Kidney (tissue), 14 donors: Measurements from ENCODE around the gene CFAP58. TPM values are rescaled to one million over a fixed set of nuclear protein-coding genes. Genes with fewer than 3 reads are reported as not detected.

ENCODE experiments used
- DNase-seq, 5 donors: peaks; one replicate each; pipeline ENCODE4 v3.0.0-alpha.2; 2013 to 2020
- FAIRE-seq: peaks from 2 replicates; lab custom pipeline; 2012; peaks lifted over from hg19 to GRCh38; lab: Jason Lieb, UNC
- H3K27ac ChIP-seq, 2 donors: one replicate each; pipeline ENCODE4 v1.7.0; 2013; ENCODE audit warnings: low read depth in 2 of 2, low read length in 2 of 2, inconsistent platforms in 1 of 2
- H3K27me3 ChIP-seq: one replicate; pipeline ENCODE4 v1.7.1; 2013; ENCODE audit warnings: low read length, inconsistent platforms; ENCODE audit not compliant: control insufficient read depth, insufficient read depth
- H3K36me3 ChIP-seq, 3 donors: one replicate each; pipeline versions ENCODE4 v1.7.0 to v1.7.1; 2013; ENCODE audit warnings: low read length in 3 of 3, control low read depth in 1 of 3, inconsistent platforms in 1 of 3; ENCODE audit not compliant: insufficient read depth in 3 of 3, control insufficient read depth in 2 of 3
- H3K4me1 ChIP-seq, 3 donors: one replicate each; pipeline versions ENCODE4 v1.7.0 to v1.7.1; 2013; ENCODE audit warnings: low read length in 3 of 3, inconsistent platforms in 1 of 3, low read depth in 1 of 3; ENCODE audit not compliant: control insufficient read depth in 2 of 3, insufficient read depth in 2 of 3
- H3K4me3 ChIP-seq, 3 donors: one replicate each; pipeline versions ENCODE4 v1.7.0 to v1.8.1; 2013; ENCODE audit warnings: low read length in 3 of 3, control low read depth in 1 of 3, inconsistent platforms in 1 of 3
- H3K9ac ChIP-seq, 3 donors: one replicate each; pipeline versions ENCODE4 v1.7.0 to v1.7.1; 2013; ENCODE audit warnings: low read length in 3 of 3, control low read depth in 1 of 3, inconsistent platforms in 1 of 3
- H3K9me3 ChIP-seq, 3 donors: one replicate each; pipeline versions ENCODE4 v1.7.0 to v1.7.1; 2013; ENCODE audit warnings: low read length in 3 of 3, control low read depth in 1 of 3, inconsistent platforms in 1 of 3; ENCODE audit not compliant: control insufficient read depth in 2 of 3, insufficient read depth in 1 of 3
- intact Hi-C: fragments of 100-400 bp; cut with DNase I; formaldehyde crosslinking; loops from one replicate; pipeline ENCODE4 v1.11.1; 2022
- polyA plus RNA-seq: library from polyadenylated mRNA; stranded (reverse); fragments of 350-450 nt; fragmentation: Illumina TruSeq; extraction: RNeasy Lipid Tissue Mini Kit (QIAGEN cat#74804); gene quantifications from one replicate; pipeline ENCODE4 v1.2.3, GENCODE V29; 2014; ENCODE audit warnings: low read depth, low replicate concordance; ENCODE audit not compliant: insufficient read depth
- total RNA-seq: library from RNA; stranded (reverse); fragmentation: NEBNext Ultra II Directional; extraction: Animal tissue kit (Norgen Biotek cat#: 25700); gene quantifications from one replicate; pipeline ENCODE4 v1.2.1, GENCODE V29; 2021
- TF ChIP-seq, protein P1 (sequence below): IDR thresholded peaks from 3 replicates; pipeline ENCODE4 v1.5.1; 2012; ENCODE audit warnings: mild to moderate bottlenecking, moderate library complexity, borderline replicate concordance; ENCODE audit not compliant: insufficient read depth; ENCODE audit errors: extremely low read depth
- donor health status: control.
- donor health status: control.
- donor health status: control.
- donor health status: control.
- donor health status: control.
- donor health status: DM: yes; HTN: yes; CAD: no.
- donor health status: Normal renal cell carcinoma (clear cell type).

CFAP58 gene
- total and polyA plus RNA-seq, 2 donors from 2014 or later, result 0.19 to 0.35 TPM

DNA sequence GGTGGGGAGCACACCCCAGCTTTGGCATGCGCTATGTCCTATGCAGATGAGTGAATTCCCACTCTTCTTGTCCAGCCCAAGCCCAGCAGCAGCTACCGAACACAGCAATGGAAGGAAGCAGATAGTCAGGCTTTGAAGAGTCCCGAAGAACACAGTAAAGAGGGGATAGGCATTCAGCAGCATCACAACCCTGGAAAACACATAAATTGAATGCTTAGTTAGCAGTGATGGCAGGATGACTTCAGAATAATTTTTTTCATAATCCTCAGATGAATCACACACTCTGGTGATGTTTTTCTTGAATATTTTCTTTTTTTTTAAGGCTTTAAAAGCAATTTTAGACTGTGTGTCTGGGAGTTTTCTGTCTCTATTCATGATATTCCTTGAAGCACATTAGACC is 95.8 kb downstream of the CFAP58 start:
- no peaks in the 10 kb centered on the region for H3K9me3 ChIP-seq
- H3K36me3 ChIP-seq, result no peaks in the 10 kb centered on the region
- H3K4me1 ChIP-seq, result no peaks in the 10 kb centered on the region
- no peak overlapping the region for H3K27ac ChIP-seq
- H3K9ac ChIP-seq, result no peak overlapping the region
- no peak for DNase-seq
- no peaks in the 10 kb centered on the region for H3K27me3 ChIP-seq
- FAIRE-seq, result no peak
- no peak overlapping the region for H3K4me3 ChIP-seq
- TF ChIP-seq, protein P1, sequence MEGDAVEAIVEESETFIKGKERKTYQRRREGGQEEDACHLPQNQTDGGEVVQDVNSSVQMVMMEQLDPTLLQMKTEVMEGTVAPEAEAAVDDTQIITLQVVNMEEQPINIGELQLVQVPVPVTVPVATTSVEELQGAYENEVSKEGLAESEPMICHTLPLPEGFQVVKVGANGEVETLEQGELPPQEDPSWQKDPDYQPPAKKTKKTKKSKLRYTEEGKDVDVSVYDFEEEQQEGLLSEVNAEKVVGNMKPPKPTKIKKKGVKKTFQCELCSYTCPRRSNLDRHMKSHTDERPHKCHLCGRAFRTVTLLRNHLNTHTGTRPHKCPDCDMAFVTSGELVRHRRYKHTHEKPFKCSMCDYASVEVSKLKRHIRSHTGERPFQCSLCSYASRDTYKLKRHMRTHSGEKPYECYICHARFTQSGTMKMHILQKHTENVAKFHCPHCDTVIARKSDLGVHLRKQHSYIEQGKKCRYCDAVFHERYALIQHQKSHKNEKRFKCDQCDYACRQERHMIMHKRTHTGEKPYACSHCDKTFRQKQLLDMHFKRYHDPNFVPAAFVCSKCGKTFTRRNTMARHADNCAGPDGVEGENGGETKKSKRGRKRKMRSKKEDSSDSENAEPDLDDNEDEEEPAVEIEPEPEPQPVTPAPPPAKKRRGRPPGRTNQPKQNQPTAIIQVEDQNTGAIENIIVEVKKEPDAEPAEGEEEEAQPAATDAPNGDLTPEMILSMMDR, result no peak
- intact Hi-C loops, result no loop called here

DNA sequence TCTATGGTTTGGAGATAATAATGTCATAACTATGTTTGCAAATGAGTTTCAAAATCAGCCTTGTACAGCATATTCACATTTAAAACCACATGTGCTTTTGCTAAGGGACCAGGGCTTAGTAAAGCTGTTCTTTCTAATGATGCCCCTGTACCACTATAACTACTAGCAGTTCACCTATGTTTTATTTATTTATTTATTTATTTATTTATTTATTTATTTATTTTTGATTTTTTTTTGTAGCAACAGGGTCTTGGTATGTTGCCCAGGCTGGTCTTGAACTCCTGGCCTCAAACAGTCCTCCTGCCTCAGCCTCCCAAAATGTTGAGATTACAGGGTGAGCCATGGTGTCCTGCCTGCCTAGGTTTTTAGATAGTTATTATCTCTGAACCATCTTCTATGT is 96.9 kb downstream of the CFAP58 start:
- no peak for FAIRE-seq
- H3K27me3 ChIP-seq, result no peaks in the 10 kb centered on the region
- TF ChIP-seq, protein P1, result no peak
- intact Hi-C loops, result no loop called here
- H3K9me3 ChIP-seq, result no peaks in the 10 kb centered on the region
- H3K36me3 ChIP-seq, result no peaks in the 10 kb centered on the region
- no peak overlapping the region for H3K4me3 ChIP-seq
- DNase-seq, result no peak
- no peaks in the 10 kb centered on the region for H3K4me1 ChIP-seq
- H3K9ac ChIP-seq, result no peak overlapping the region
- no peak overlapping the region for H3K27ac ChIP-seq

DNA sequence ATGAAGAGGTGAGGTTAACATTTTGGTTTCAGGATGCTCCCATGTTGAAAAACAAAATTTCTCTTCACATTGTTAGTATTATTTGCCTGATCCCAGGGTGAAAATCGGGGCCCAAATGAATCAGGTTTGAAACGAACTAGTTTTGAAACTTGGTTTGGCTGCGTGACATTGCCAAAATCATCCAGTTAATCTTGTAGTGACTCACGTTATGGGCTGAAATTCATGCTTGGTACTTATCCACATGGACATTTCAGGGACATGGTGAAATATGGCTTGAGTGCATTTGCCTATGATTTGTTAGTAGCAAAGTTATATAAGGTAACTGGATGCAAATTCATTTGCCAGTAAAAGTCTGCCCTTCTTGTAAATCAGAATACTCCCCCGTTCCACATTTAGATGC is 97.3 kb downstream of the CFAP58 start:
- Histone ChIP-seq H3K27me3 (no peaks in the 10 kb centered on the region), H3K4me3 (no peak overlapping the region), H3K36me3 (no peaks in the 10 kb centered on the region), H3K27ac (no peak overlapping the region), H3K9me3 (no peaks in the 10 kb centered on the region), H3K9ac (no peak overlapping the region), H3K4me1 (no peaks in the 10 kb centered on the region)
- no peak for DNase-seq
- intact Hi-C loops, result no loop called here
- no peak for FAIRE-seq
- TF ChIP-seq, protein P1, result no peak

DNA sequence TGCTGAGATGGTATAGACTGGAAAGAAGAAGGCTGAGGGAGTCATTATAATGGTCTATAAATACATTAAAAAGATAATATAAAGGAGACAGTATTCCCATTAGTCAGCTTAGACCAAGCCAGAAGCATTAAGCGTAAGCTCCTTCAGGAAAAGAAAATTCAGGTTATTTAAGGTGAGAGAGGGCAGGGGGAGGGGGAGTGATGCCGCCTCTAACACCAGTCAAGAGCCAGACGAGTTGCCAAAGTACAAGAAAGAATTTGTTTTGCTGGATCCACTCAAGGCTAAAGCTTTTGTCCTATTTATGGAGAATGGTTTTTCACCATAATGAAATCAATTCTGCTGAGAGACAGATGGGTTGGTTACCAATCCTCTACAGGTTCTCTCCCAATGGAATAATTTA is 99.3 kb downstream of the CFAP58 start:
- no peak for FAIRE-seq
- TF ChIP-seq, protein P1, result no peak
- no peaks in the 10 kb centered on the region for H3K4me1 ChIP-seq

More for the DNA sequence above, 99.3 kb downstream of the CFAP58 start:
- Histone ChIP-seq H3K4me3 (no peak overlapping the region), H3K36me3 (no peaks in the 10 kb centered on the region), H3K27ac (no peak overlapping the region), H3K9me3 (no peaks in the 10 kb centered on the region), H3K9ac (no peak overlapping the region), H3K27me3 (no peaks in the 10 kb centered on the region)
- DNase-seq, result no peak
- intact Hi-C loops, result no loop called here
